OCI-LY1 (cell line): ENCODE data around the gene MYMX.

ENCODE experiments used
- EZH2 ChIP-seq: fragments of 200-600 bp; sonication (generic), shearing (Covaris generic); IDR thresholded peaks from 2 replicates; pipeline ENCODE4 v1.8.0; 2017; ENCODE audit warnings: borderline replicate concordance, mixed run types, mild to moderate bottlenecking, antibody characterized with exemption, low read length, moderate library complexity, mixed read lengths
- TF ChIP-seq, protein P1 (sequence below): fragments of 200-600 bp; sonication (generic), shearing (Covaris generic); IDR thresholded peaks from 2 replicates; pipeline ENCODE4 v1.5.1; 2017; ENCODE audit warnings: mild to moderate bottlenecking, antibody characterized with exemption, low read length, moderate library complexity, mixed read lengths

DNA sequence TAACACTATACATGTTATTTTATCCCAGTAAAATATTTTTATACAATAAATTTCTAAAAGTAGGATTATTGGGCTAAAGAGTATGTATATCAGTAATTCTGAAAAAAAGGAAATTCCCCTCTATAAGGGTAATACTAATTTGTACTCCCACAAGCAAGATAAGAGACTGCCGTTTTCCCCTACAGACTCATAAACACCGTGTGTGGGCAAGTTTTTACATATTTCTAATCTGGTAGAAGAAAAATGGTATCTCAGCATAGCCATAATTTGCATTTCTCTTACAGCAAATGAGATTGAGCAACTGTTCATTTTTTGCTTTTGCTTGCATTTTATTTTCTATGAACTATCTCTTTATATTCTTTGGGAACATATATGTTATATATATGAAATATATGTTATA, 26.0 kb upstream of the MYMX start:
- TF ChIP-seq, protein P1, sequence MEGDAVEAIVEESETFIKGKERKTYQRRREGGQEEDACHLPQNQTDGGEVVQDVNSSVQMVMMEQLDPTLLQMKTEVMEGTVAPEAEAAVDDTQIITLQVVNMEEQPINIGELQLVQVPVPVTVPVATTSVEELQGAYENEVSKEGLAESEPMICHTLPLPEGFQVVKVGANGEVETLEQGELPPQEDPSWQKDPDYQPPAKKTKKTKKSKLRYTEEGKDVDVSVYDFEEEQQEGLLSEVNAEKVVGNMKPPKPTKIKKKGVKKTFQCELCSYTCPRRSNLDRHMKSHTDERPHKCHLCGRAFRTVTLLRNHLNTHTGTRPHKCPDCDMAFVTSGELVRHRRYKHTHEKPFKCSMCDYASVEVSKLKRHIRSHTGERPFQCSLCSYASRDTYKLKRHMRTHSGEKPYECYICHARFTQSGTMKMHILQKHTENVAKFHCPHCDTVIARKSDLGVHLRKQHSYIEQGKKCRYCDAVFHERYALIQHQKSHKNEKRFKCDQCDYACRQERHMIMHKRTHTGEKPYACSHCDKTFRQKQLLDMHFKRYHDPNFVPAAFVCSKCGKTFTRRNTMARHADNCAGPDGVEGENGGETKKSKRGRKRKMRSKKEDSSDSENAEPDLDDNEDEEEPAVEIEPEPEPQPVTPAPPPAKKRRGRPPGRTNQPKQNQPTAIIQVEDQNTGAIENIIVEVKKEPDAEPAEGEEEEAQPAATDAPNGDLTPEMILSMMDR: no peak
- TF ChIP-seq EZH2: no peak
